Ovary (tissue), 9 donors: ENCODE results near the gene CPS1. TPM values are rescaled to one million over a fixed set of nuclear protein-coding genes. Genes with fewer than 3 reads are reported as not detected.

ENCODE experiments used
- DNase-seq, 5 donors: peaks; one replicate each; pipeline ENCODE4 v3.0.0-alpha.2; 2019 to 2020
- H3K27ac ChIP-seq, 2 donors: fragments of 200-600 bp; one replicate each; pipeline versions ENCODE4 v1.5.1 to v1.8.0; 2019 to 2022
- H3K27me3 ChIP-seq: fragments of 200-600 bp; one replicate; pipeline ENCODE4 v1.8.0; 2022
- H3K36me3 ChIP-seq: fragments of 200-600 bp; sonication (generic); one replicate; pipeline ENCODE4 v1.5.1; 2019
- H3K4me1 ChIP-seq: one replicate; pipeline ENCODE4 v1.8.1; 2013; ENCODE audit warnings: mild to moderate bottlenecking, moderate library complexity; ENCODE audit not compliant: insufficient read depth
- H3K4me3 ChIP-seq: fragments of 200-600 bp; sonication (generic); one replicate; pipeline ENCODE4 v1.5.1; 2017
- H3K9me3 ChIP-seq, 2 donors: fragments of 200-600 bp in 1 of 2; sonication (generic) in 1 of 2; one replicate each; pipeline versions ENCODE4 v1.5.1 to v1.8.1; 2013 to 2019; ENCODE audit warnings: mild to moderate bottlenecking in 1 of 2, moderate library complexity in 1 of 2
- CTCF ChIP-seq, 3 donors: fragments of 450-650 bp in 2 of 3; fragments of 200-600 bp in 1 of 3; IDR thresholded peaks; one replicate each; pipeline versions ENCODE4 v1.5.1 to v1.8.0; 2016 to 2022; ENCODE audit warnings: antibody characterized with exemption in 3 of 3, mild to moderate bottlenecking in 1 of 3
- EP300 ChIP-seq: sonication (generic); formaldehyde crosslinking; IDR thresholded peaks from one replicate; pipeline ENCODE4 v1.6.1; 2017; ENCODE audit warnings: antibody characterized with exemption
- POLR2A ChIP-seq: fragments of 450-650 bp; IDR thresholded peaks from one replicate; pipeline ENCODE4 v1.6.1; 2017; ENCODE audit warnings: antibody characterized with exemption, mild to moderate bottlenecking, moderate library complexity
- WGBS, 3 donors: extraction: QIAGEN DNeasy Blood & Tissue Kit in 1 of 3; methylation state at CpG; one replicate each; pipeline versions ENCODE4 v1.1.5 to v1.1.7; 2013 to 2017; 5-methylcytosine and 5-hydroxymethylcytosine counted together
- intact Hi-C, 4 donors: fragments of 100-400 bp; cut with DNase I; formaldehyde crosslinking; loops; one replicate each; pipeline versions ENCODE4 v1.11.0 to v1.15.1; 2022 to 2023
- polyA plus RNA-seq, 2 donors: library from polyadenylated mRNA; stranded (reverse); fragments of 200-250 nt in 1 of 2; fragments of 350-450 nt in 1 of 2; fragmentation: Illumina TruSeq in 1 of 2; extraction: RNeasy Lipid Tissue Mini Kit (QIAGEN cat#74804) in 1 of 2; gene quantifications; one replicate each; pipeline ENCODE4 v1.2.3, GENCODE V29; 2013 to 2014
- total RNA-seq, 7 donors: library from RNA; depleted of rRNA in 2 of 7; stranded (reverse); fragments of >200 nt in 2 of 7; fragmentation: NEBNext Ultra II Directional in 3 of 7; extraction: Animal tissue kit (Norgen Biotek cat#: 25700) in 3 of 7; gene quantifications; one replicate each; pipeline versions ENCODE4 v1.1.0 to v1.2.4, GENCODE V29; 2016 to 2023
- donor health status: DM: no; HTN: no; CAD: no; lungs with moderate emphysema.
- donor health status: DM: no; HTN: no; CAD: no.
- donor health status: Bipolar disorder and iron deficiency.
- donor health status: DM: yes; HTN: yes; CAD: no.
- donor health status: DM: no; HTN: no; CAD: no.
- donor health status: DM: yes; HTN: yes; CAD: no.

Gene CPS1
- total and polyA plus RNA-seq, 9 donors = 1.9 to 14.1 (median 7.0) TPM

- TF ChIP-seq POLR2A (no peak), EP300 (no peak), CTCF (IDR thresholded peaks at IDR 0.05) (no peak)
- DNase-seq = no peak
- H3K4me1 ChIP-seq = no peaks in the 10 kb centered on the region
- no peaks in the 10 kb centered on the region for H3K36me3 ChIP-seq
- H3K4me3 ChIP-seq = no peak overlapping the region
- H3K27ac ChIP-seq = no peak overlapping the region
- no peaks in the 10 kb centered on the region for H3K27me3 ChIP-seq
- 73 to 89% (median 76%) methylated on average over 1 of the region's 1 CpG for WGBS, 3 donors
- H3K9me3 ChIP-seq = no peaks in the 10 kb centered on the region
- intact Hi-C loops = no loop called here
Measured at GRCh38 chr2:210604666-210605065, 48.3 kb downstream of the CPS1 start.

- Histone ChIP-seq H3K9me3 (no peaks in the 10 kb centered on the region), H3K4me1 (no peaks in the 10 kb centered on the region), H3K4me3 (no peak overlapping the region), H3K27ac (no peak overlapping the region), H3K27me3 (no peaks in the 10 kb centered on the region), H3K36me3 (no peaks in the 10 kb centered on the region)
- intact Hi-C loops = no loop called here
- TF ChIP-seq CTCF (IDR thresholded peaks at IDR 0.05) = no peak
- TF ChIP-seq POLR2A = no peak
- no peak for TF ChIP-seq EP300
- 90 to 97% (median 93%) methylated on average over 2 of the region's 2 CpGs for WGBS, 3 donors
- DNase-seq = no peak
Measured at GRCh38 chr2:210606001-210606400, 49.6 kb downstream of the CPS1 start.

- H3K27ac ChIP-seq = no peak overlapping the region
- 70 to 83% (median 81%) methylated on average over 2 of the region's 2 CpGs for WGBS, 3 donors
- no peaks in the 10 kb centered on the region for H3K36me3 ChIP-seq
- H3K4me1 ChIP-seq = no peaks in the 10 kb centered on the region
- H3K4me3 ChIP-seq = no peak overlapping the region
- H3K27me3 ChIP-seq = no peaks in the 10 kb centered on the region
- H3K9me3 ChIP-seq = no peaks in the 10 kb centered on the region
- DNase-seq = no peak
- intact Hi-C loops = no loop called here
- TF ChIP-seq CTCF (IDR thresholded peaks at IDR 0.05) (no peak), POLR2A (no peak), EP300 (no peak)
Measured at GRCh38 chr2:210611466-210611865, 55.1 kb downstream of the CPS1 start.

GRCh38 chr2:210616074-210616473 lies 59.7 kb downstream of the CPS1 start:
- 75 to 80% (median 77%) methylated on average over 2 of the region's 2 CpGs for WGBS, 3 donors
- Histone ChIP-seq H3K27ac (no peak overlapping the region), H3K4me3 (no peak overlapping the region), H3K27me3 (no peaks in the 10 kb centered on the region), H3K36me3 (no peaks in the 10 kb centered on the region), H3K4me1 (no peaks in the 10 kb centered on the region), H3K9me3 (no peaks in the 10 kb centered on the region)
- no peak for DNase-seq
- intact Hi-C loops = no loop called here
- no peak for TF ChIP-seq POLR2A
- TF ChIP-seq EP300 = no peak
- TF ChIP-seq CTCF (IDR thresholded peaks at IDR 0.05) = no peak

GRCh38 chr2:210617318-210617717 lies 60.9 kb downstream of the CPS1 start:
- Histone ChIP-seq H3K9me3 (no peaks in the 10 kb centered on the region), H3K27ac (no peak overlapping the region), H3K4me1 (no peaks in the 10 kb centered on the region), H3K4me3 (no peak overlapping the region), H3K36me3 (no peaks in the 10 kb centered on the region), H3K27me3 (no peaks in the 10 kb centered on the region)
- intact Hi-C loops = no loop called here
- TF ChIP-seq POLR2A (no peak), EP300 (no peak), CTCF (IDR thresholded peaks at IDR 0.05) (no peak)
- DNase-seq = no peak
- 85 to 93% (median 93%) methylated on average over 1 of the region's 1 CpG for WGBS, 3 donors
